HepG2 (cell line): ENCODE measurements around the gene SNU13. TPM values are rescaled to one million over a fixed set of nuclear protein-coding genes. Genes with fewer than 3 reads are reported as not detected.

ENCODE experiments used
- E2F5 ChIP-seq: sonication (generic); formaldehyde crosslinking; conservative IDR thresholded peaks from 2 replicates; pipeline ENCODE4 v1.4.0; 2020; ENCODE audit warnings: missing genetic modification reagents
- FOXK2 ChIP-seq: fragments of 450-650 bp; IDR thresholded peaks from 2 replicates; pipeline ENCODE4 v1.6.1; 2016
- HNF4A ChIP-seq: sonication (generic); formaldehyde crosslinking; IDR thresholded peaks from 2 replicates; pipeline ENCODE4 v1.4.0; 2020; ENCODE audit warnings: missing genetic modification reagents
- MIER2 ChIP-seq: IDR thresholded peaks from 2 replicates; pipeline ENCODE4 v1.6.1; 2016; ENCODE audit warnings: missing biosample characterization, missing genetic modification reagents
- MTF2 ChIP-seq: sonication (generic); formaldehyde crosslinking; IDR thresholded peaks from 2 replicates; pipeline ENCODE4 v1.5.0; 2020; ENCODE audit warnings: missing genetic modification reagents, borderline replicate concordance
- MXD1 ChIP-seq: sonication (generic); formaldehyde crosslinking; IDR thresholded peaks from 2 replicates; pipeline ENCODE4 v1.4.0; 2020; ENCODE audit warnings: mild to moderate bottlenecking, missing genetic modification reagents
- MYC ChIP-seq: sonication (generic); formaldehyde crosslinking; IDR thresholded peaks from 2 replicates; pipeline ENCODE4 v1.9.0; 2021; ENCODE audit warnings: missing genetic modification reagents, borderline replicate concordance
- PATZ1 ChIP-seq: sonication (generic); formaldehyde crosslinking; IDR thresholded peaks from 2 replicates; pipeline ENCODE4 v1.4.0; 2020; ENCODE audit warnings: missing genetic modification reagents
- SCMH1 ChIP-seq: sonication (generic); formaldehyde crosslinking; IDR thresholded peaks from 2 replicates; pipeline ENCODE4 v1.9.0; 2021; ENCODE audit warnings: missing genetic modification reagents, mild to moderate bottlenecking, borderline replicate concordance
- SPEN ChIP-seq: sonication (generic); formaldehyde crosslinking; IDR thresholded peaks from 2 replicates; pipeline ENCODE4 v1.5.1; 2020; ENCODE audit warnings: low read depth, mild to moderate bottlenecking, missing genetic modification reagents
- SRSF1 ChIP-seq: fragments of 200-400 bp; formaldehyde crosslinking; optimal IDR thresholded peaks from 2 replicates; pipeline ENCODE3; 2017; ENCODE audit warnings: mild to moderate bottlenecking, low read depth, low read length, moderate library complexity
- TCF7 ChIP-seq: sonication (generic); IDR thresholded peaks from 2 replicates; pipeline ENCODE4 v1.6.1; 2016; ENCODE audit warnings: antibody characterized with exemption, low read depth
- ZBTB20 ChIP-seq: sonication (generic); formaldehyde crosslinking; IDR thresholded peaks from 2 replicates; pipeline ENCODE4 v1.8.1; 2023; ENCODE audit warnings: missing genetic modification reagents, low read depth, mild to moderate bottlenecking, borderline replicate concordance
- ZNF264 ChIP-seq: sonication (generic); formaldehyde crosslinking; IDR thresholded peaks from 2 replicates; pipeline ENCODE4 v1.4.0; 2020; ENCODE audit warnings: missing genetic modification reagents
- ZNF552 ChIP-seq: sonication (generic); formaldehyde crosslinking; IDR thresholded peaks from 2 replicates; pipeline ENCODE4 v1.9.0; 2022; ENCODE audit warnings: missing genetic modification reagents, mild to moderate bottlenecking, borderline replicate concordance
- ZNF574 ChIP-seq: sonication (generic); formaldehyde crosslinking; IDR thresholded peaks from 2 replicates; pipeline ENCODE4 v1.4.0; 2020; ENCODE audit warnings: missing genetic modification reagents
- ZNF589 ChIP-seq: sonication (generic); formaldehyde crosslinking; conservative IDR thresholded peaks from 2 replicates; pipeline ENCODE4 v1.8.0; 2022; ENCODE audit warnings: mild to moderate bottlenecking, moderate library complexity, missing genetic modification reagents
- ZNF607 ChIP-seq: sonication (generic); formaldehyde crosslinking; IDR thresholded peaks from 2 replicates; pipeline ENCODE4 v1.5.1; 2020; ENCODE audit warnings: missing genetic modification reagents, mild to moderate bottlenecking, borderline replicate concordance
- ZNF773 ChIP-seq: sonication (generic); formaldehyde crosslinking; IDR thresholded peaks from 2 replicates; pipeline ENCODE4 v1.4.0; 2020; ENCODE audit warnings: missing genetic modification reagents, borderline replicate concordance
- ZNF782 ChIP-seq: sonication (generic); formaldehyde crosslinking; IDR thresholded peaks from 2 replicates; pipeline ENCODE4 v1.4.0; 2020; ENCODE audit warnings: missing genetic modification reagents, mild to moderate bottlenecking, borderline replicate concordance
- ZNF879 ChIP-seq: sonication (generic); formaldehyde crosslinking; IDR thresholded peaks from 2 replicates; pipeline ENCODE4 v1.8.1; 2023; ENCODE audit warnings: missing genetic modification reagents
- polyA plus RNA-seq, 8 experiments: library from polyadenylated mRNA; depleted of rRNA in 3 of 8; stranded (reverse) in 7 of 8; unstranded in 1 of 8; fragments of >200 nt; fragmentation: Illumina TruSeq in 4 of 8; extraction: Trizol in 4 of 8; gene quantifications; 2 replicates each; pipeline versions ENCODE4 v1.2.1 to v1.2.3, GENCODE V29; 2011 to 2016; ENCODE audit warnings: low read depth in 4 of 8, missing spikeins in 1 of 8, mixed read lengths in 1 of 8; ENCODE audit not compliant: insufficient read depth in 1 of 8
- total RNA-seq, 5 experiments: library from RNA; depleted of rRNA; stranded (reverse); fragments of >200 nt; fragmentation: Illumina TruSeq; extraction: Trizol; gene quantifications; 2 replicates each; pipeline ENCODE4 v1.2.3, GENCODE V29; 2016; ENCODE audit warnings: low read depth in 1 of 5
- TF ChIP-seq, protein P1 (sequence below): sonication (generic); formaldehyde crosslinking; IDR thresholded peaks from 2 replicates; pipeline ENCODE4 v1.4.0; 2020; ENCODE audit warnings: mild to moderate bottlenecking, low read depth, missing genetic modification reagents

Gene SNU13
- total and polyA plus RNA-seq, 2 of the 13 experiments (the other 11 are each of a cell fraction or from before 2014, with no cell fraction given), result 203 to 287 TPM

DNA sequence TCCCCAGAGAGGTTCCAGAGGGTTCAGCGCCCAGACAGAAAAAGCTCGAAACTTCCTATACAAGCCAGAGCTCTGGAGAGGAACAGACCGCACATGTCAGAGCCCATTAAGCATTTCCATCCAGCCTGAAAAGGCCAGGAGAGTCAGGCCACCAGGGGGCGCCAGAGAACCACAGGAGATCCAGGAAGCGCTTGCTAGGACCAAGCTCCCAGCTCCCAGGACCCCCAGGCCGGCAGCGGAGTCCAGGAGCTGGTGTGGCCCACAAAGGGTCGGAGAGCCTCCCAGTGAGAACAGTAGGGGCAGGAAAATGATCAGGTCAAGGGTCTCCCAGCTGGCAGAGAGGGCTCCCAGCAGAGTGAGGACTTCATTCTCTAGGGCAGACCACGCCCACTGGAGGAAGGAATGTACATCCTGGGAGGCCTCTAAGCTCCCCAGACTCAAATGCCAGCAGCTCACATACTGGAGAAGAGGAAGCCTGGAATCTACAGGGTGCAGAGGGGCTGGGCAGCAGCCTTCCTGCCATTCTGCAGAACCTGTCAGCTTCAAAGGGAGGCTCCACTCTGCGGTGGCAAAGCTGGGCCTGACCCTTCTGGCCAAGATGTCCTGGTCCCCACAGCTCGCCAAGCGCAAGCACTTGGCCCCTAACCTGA is 8.6 kb upstream of the SNU13 start (continued):
- peak; percentile 30; the same call in 1 of the 2 replicates for TF ChIP-seq PATZ1 (CRISPR knock-in tag)
- TF ChIP-seq TCF7, result no peak
- no peak for TF ChIP-seq ZNF264
- 0 out of 2 replicates have a peak, but pooled peaks have one; percentile 49 for TF ChIP-seq ZNF574 (CRISPR knock-in tag)
- TF ChIP-seq FOXK2, result no peak
- no peak for TF ChIP-seq SPEN
- TF ChIP-seq MXD1 (CRISPR knock-in tag), result no peak
- TF ChIP-seq MTF2 (CRISPR knock-in tag), result no peak
- TF ChIP-seq SRSF1, result no peak
- no peak for TF ChIP-seq ZBTB20 (CRISPR knock-in tag)
- TF ChIP-seq SCMH1 (CRISPR knock-in tag), result no peak
- TF ChIP-seq HNF4A, result no peak
- TF ChIP-seq ZNF782 (CRISPR knock-in tag), result no peak
- no peak for TF ChIP-seq MYC (CRISPR knock-in tag)
- TF ChIP-seq ZNF552 (CRISPR knock-in tag), result no peak
- no peak for TF ChIP-seq ZNF589 (CRISPR knock-in tag)
- no peak for TF ChIP-seq ZNF607 (CRISPR knock-in tag)
- TF ChIP-seq ZNF879 (CRISPR knock-in tag), result no peak
- TF ChIP-seq, protein P1, sequence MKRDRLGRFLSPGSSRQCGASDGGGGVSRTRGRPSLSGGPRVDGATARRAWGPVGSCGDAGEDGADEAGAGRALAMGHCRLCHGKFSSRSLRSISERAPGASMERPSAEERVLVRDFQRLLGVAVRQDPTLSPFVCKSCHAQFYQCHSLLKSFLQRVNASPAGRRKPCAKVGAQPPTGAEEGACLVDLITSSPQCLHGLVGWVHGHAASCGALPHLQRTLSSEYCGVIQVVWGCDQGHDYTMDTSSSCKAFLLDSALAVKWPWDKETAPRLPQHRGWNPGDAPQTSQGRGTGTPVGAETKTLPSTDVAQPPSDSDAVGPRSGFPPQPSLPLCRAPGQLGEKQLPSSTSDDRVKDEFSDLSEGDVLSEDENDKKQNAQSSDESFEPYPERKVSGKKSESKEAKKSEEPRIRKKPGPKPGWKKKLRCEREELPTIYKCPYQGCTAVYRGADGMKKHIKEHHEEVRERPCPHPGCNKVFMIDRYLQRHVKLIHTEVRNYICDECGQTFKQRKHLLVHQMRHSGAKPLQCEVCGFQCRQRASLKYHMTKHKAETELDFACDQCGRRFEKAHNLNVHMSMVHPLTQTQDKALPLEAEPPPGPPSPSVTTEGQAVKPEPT (CRISPR knock-in tag), result no peak
- TF ChIP-seq ZNF773 (CRISPR knock-in tag), result no peak
- no peak for TF ChIP-seq MIER2
- TF ChIP-seq E2F5 (CRISPR knock-in tag), result no peak
